Measurements from ENCODE around the gene ATP11C.
"Not testable (repeated sequence)": the region's sequence is repeated elsewhere in the genome, so short reads cannot be mapped to it uniquely, and the experiment has no call there.

The ATP11C gene

GRCh38 chrX:139708067-139708466, 224.8 kb downstream of the ATP11C start, which contains the start of gene MCF2:
Gene MCF2 (minus strand): TSS chrX:139708167. CDS start chrX:139651744, 56,423 bp downstream.
- DNase-seq = no peak

GRCh38 chrX:139702658-139703057, 230.2 kb downstream of the ATP11C start:
- DNase-seq = no peak

- DNase-seq = no peak
Observed at GRCh38 chrX:139692908-139693307, 239.9 kb downstream of the ATP11C start.

- no peak for DNase-seq
Observed at GRCh38 chrX:139692506-139692849, 240.4 kb downstream of the ATP11C start.

- DNase-seq = no peak
Observed at GRCh38 chrX:139691843-139692505, 240.9 kb downstream of the ATP11C start.

- DNase-seq = no peak
Observed at GRCh38 chrX:139691493-139691842, 241.4 kb downstream of the ATP11C start.

GRCh38 chrX:139685175-139685574, 247.7 kb downstream of the ATP11C start:
- not testable (repeated sequence) for DNase-seq

- no peak for DNase-seq
Observed at GRCh38 chrX:139680356-139680755, 252.5 kb downstream of the ATP11C start.

All from NCI-H2107 (cell line).